IMR-90 (cell line): ENCODE measurements around the gene SCYL3. TPM values are rescaled to one million over a fixed set of nuclear protein-coding genes. Genes with fewer than 3 reads are reported as not detected.

Experiments
- ATAC-seq: fragments of 200-7000 bp; cut with Tn5 transposase; 2 replicates; pipeline ENCODE4 v1.9.1; 2020; ENCODE audit warnings: low read depth, mild to moderate bottlenecking, moderate library complexity
- BruUV-seq: library from RNA; stranded (reverse); fragments of 400-500 nt; replicated peaks from 2 replicates; lab custom pipeline; 2021; lab: Mats Ljungman, UMichigan
- CTCF ChIA-PET: fragments of 300-600 bp; formaldehyde crosslinking; extraction: SDS; loops from one replicate; lab custom pipeline; 2021; ENCODE audit warnings: antibody characterized with exemption; lab: Yijun Ruan, JAX
- POLR2A ChIA-PET: fragments of 300-600 bp; sonication (Branson Sonifier 250); formaldehyde crosslinking; loops from one replicate; lab custom pipeline; 2022; ENCODE audit warnings: antibody characterized with exemption; ENCODE audit not compliant: unreplicated experiment; lab: Charles Lee
- DNase-seq: peaks from one replicate; pipeline ENCODE4 v3.0.0; 2013
- H2AFZ ChIP-seq: replicated peaks from 2 replicates; pipeline ENCODE3; 2013; ENCODE audit warnings: low read length, mild to moderate bottlenecking; ENCODE audit not compliant: poor library complexity
- H2AK5ac ChIP-seq: 2 replicates; pipeline ENCODE4 v1.6.1; 2013; ENCODE audit warnings: low read depth, low read length, inconsistent platforms
- H2AK9ac ChIP-seq: replicated peaks from 2 replicates; pipeline ENCODE3; 2013; ENCODE audit warnings: mild to moderate bottlenecking, low read depth, low read length, moderate library complexity; ENCODE audit not compliant: poor library complexity
- H2BK120ac ChIP-seq: 2 replicates; pipeline ENCODE4 v1.6.1; 2013; ENCODE audit warnings: low read depth, low read length, inconsistent platforms
- H2BK15ac ChIP-seq: 3 replicates; pipeline ENCODE4 v1.6.1; 2013; ENCODE audit warnings: low read depth, low read length, inconsistent platforms
- H2BK20ac ChIP-seq: 2 replicates; pipeline ENCODE4 v1.6.1; 2013; ENCODE audit warnings: low read depth, mild to moderate bottlenecking, inconsistent platforms, low read length, moderate library complexity
- H2BK5ac ChIP-seq: 2 replicates; pipeline ENCODE4 v1.6.1; 2013; ENCODE audit warnings: mild to moderate bottlenecking, low read depth, low read length, inconsistent platforms; ENCODE audit not compliant: poor library complexity, severe bottlenecking
- H3K14ac ChIP-seq: replicated peaks from 2 replicates; pipeline ENCODE4 v1.6.1; 2013; ENCODE audit warnings: low read depth, low read length, inconsistent platforms
- H3K18ac ChIP-seq: 2 replicates; pipeline ENCODE4 v1.6.1; 2013; ENCODE audit warnings: low read depth, low read length, control low read depth
- H3K23ac ChIP-seq: 2 replicates; pipeline ENCODE4 v1.6.1; 2013; ENCODE audit warnings: low read depth, low read length, inconsistent platforms
- H3K27ac ChIP-seq: 2 replicates; pipeline ENCODE4 v1.5.1; 2013; ENCODE audit warnings: mild to moderate bottlenecking, control low read depth, low read length; ENCODE audit not compliant: insufficient read depth
- H3K27me3 ChIP-seq: 2 replicates; pipeline ENCODE4 v1.6.1; 2013; ENCODE audit warnings: low read length; ENCODE audit not compliant: control insufficient read depth, insufficient read depth
- H3K36me3 ChIP-seq: 2 replicates; pipeline ENCODE4 v1.6.1; 2013; ENCODE audit warnings: low read length, mixed read lengths; ENCODE audit not compliant: control insufficient read depth, insufficient read depth
- H3K4ac ChIP-seq: 2 replicates; pipeline ENCODE4 v1.6.1; 2013; ENCODE audit warnings: low read depth, low read length, inconsistent platforms
- H3K4me1 ChIP-seq: 2 replicates; pipeline ENCODE4 v1.6.1; 2013; ENCODE audit warnings: low read length, mixed read lengths; ENCODE audit not compliant: control insufficient read depth, insufficient read depth
- H3K4me2 ChIP-seq: 2 replicates; pipeline ENCODE4 v1.6.1; 2013; ENCODE audit warnings: low read depth, mild to moderate bottlenecking, control low read depth, low read length, moderate library complexity
- H3K4me3 ChIP-seq: 2 replicates; pipeline ENCODE4 v1.5.1; 2013; ENCODE audit warnings: low read depth, mild to moderate bottlenecking, control low read depth, low read length, moderate library complexity; ENCODE audit not compliant: insufficient read depth
- H3K56ac ChIP-seq: 2 replicates; pipeline ENCODE4 v1.6.1; 2013; ENCODE audit warnings: low read length, inconsistent platforms; ENCODE audit not compliant: insufficient read depth; ENCODE audit errors: extremely low read depth
- H3K79me1 ChIP-seq, 2 experiments: 2 replicates each; pipeline ENCODE4 v1.6.1; 2013; ENCODE audit warnings: low read length in 2 of 2, inconsistent platforms in 1 of 2, low read depth in 1 of 2
- H3K9ac ChIP-seq: 2 replicates; pipeline ENCODE4 v1.6.1; 2013; ENCODE audit warnings: low read depth, low read length, control low read depth
- H3K9me1 ChIP-seq: 2 replicates; pipeline ENCODE4 v1.6.1; 2013; ENCODE audit warnings: low read length, inconsistent platforms; ENCODE audit not compliant: insufficient read depth
- H3K9me3 ChIP-seq: 2 replicates; pipeline ENCODE4 v1.6.1; 2013; ENCODE audit warnings: low read length; ENCODE audit not compliant: control insufficient read depth, insufficient read depth
- H4K20me1 ChIP-seq: 2 replicates; pipeline ENCODE4 v1.6.1; 2013; ENCODE audit warnings: low read length, inconsistent platforms; ENCODE audit not compliant: insufficient read depth
- H4K5ac ChIP-seq: 2 replicates; pipeline ENCODE4 v1.6.1; 2013; ENCODE audit warnings: mild to moderate bottlenecking, low read depth, low read length, control low read depth
- H4K8ac ChIP-seq, 2 experiments: 2 replicates each; pipeline ENCODE4 v1.6.1; 2013; ENCODE audit warnings: low read depth in 2 of 2, low read length in 2 of 2, control low read depth in 1 of 2, inconsistent platforms in 1 of 2
- H4K91ac ChIP-seq: 2 replicates; pipeline ENCODE4 v1.6.1; 2013; ENCODE audit warnings: low read depth, low read length, inconsistent platforms; ENCODE audit not compliant: insufficient read depth
- BHLHE40 ChIP-seq: fragments of 150-350 bp; IDR thresholded peaks from 2 replicates; pipeline ENCODE4 v1.6.1; 2016; ENCODE audit warnings: mild to moderate bottlenecking, low read depth, low read length
- CEBPB ChIP-seq: IDR thresholded peaks from 2 replicates; pipeline ENCODE4 v1.6.1; 2012; ENCODE audit warnings: low read depth, low read length, improper control_type of control experiment
- CHD1 ChIP-seq: IDR thresholded peaks from 2 replicates; pipeline ENCODE4 v1.6.1; 2012; ENCODE audit warnings: low read depth, low read length, improper control_type of control experiment
- CTCF ChIP-seq: conservative IDR thresholded peaks from 2 replicates; pipeline ENCODE4 v1.5.1; 2012; ENCODE audit warnings: mild to moderate bottlenecking, low read depth, low read length, improper control_type of control experiment
- ELK1 ChIP-seq: fragments of 150-350 bp; IDR thresholded peaks from 2 replicates; pipeline ENCODE4 v1.6.1; 2016; ENCODE audit warnings: low read depth, mild to moderate bottlenecking, low read length, moderate library complexity, borderline replicate concordance
- FOS ChIP-seq: fragments of 150-350 bp; IDR thresholded peaks from 2 replicates; pipeline ENCODE4 v1.6.1; 2016; ENCODE audit warnings: low read depth, low read length
- MAFK ChIP-seq: IDR thresholded peaks from 2 replicates; pipeline ENCODE4 v1.6.1; 2012; ENCODE audit warnings: low read depth, low read length, improper control_type of control experiment
- MAZ ChIP-seq: IDR thresholded peaks from 2 replicates; pipeline ENCODE4 v1.6.1; 2012; ENCODE audit warnings: low read depth, mild to moderate bottlenecking, low read length, improper control_type of control experiment, moderate library complexity, borderline replicate concordance
- MXI1 ChIP-seq: IDR thresholded peaks from 2 replicates; pipeline ENCODE4 v1.6.1; 2012; ENCODE audit warnings: low read depth, mild to moderate bottlenecking, low read length, moderate library complexity, borderline replicate concordance
- NFE2L2 ChIP-seq: fragments of 150-350 bp; IDR thresholded peaks from 2 replicates; pipeline ENCODE4 v1.6.1; 2016; ENCODE audit warnings: low read depth, mild to moderate bottlenecking, low read length
- POLR2A ChIP-seq: IDR thresholded peaks from 2 replicates; pipeline ENCODE4 v1.6.1; 2012; ENCODE audit warnings: mild to moderate bottlenecking, low read depth, low read length
- RAD21 ChIP-seq: IDR thresholded peaks from 2 replicates; pipeline ENCODE4 v1.6.1; 2012; ENCODE audit warnings: low read length, improper control_type of control experiment
- RCOR1 ChIP-seq: IDR thresholded peaks from 2 replicates; pipeline ENCODE4 v1.6.1; 2012; ENCODE audit warnings: mild to moderate bottlenecking, low read length, improper control_type of control experiment; ENCODE audit not compliant: insufficient replicate concordance
- RFX5 ChIP-seq: IDR thresholded peaks from 2 replicates; pipeline ENCODE4 v1.8.0; 2012; ENCODE audit warnings: low read depth, mild to moderate bottlenecking, low read length, moderate library complexity
- SMC3 ChIP-seq: fragments of 150-350 bp; IDR thresholded peaks from 2 replicates; pipeline ENCODE4 v1.6.1; 2016; ENCODE audit warnings: low read depth, mild to moderate bottlenecking, antibody characterized with exemption, low read length, moderate library complexity
- USF2 ChIP-seq: fragments of 150-350 bp; IDR thresholded peaks from 2 replicates; pipeline ENCODE4 v1.6.1; 2017; ENCODE audit warnings: mild to moderate bottlenecking, antibody characterized with exemption, low read length, low read depth
- WGBS, 2 experiments: methylation state at CpG; one replicate each; pipeline versions ENCODE4 v1.1.5 to v1.1.7; 2013; ENCODE audit warnings: missing lambda C conversion rate in 2 of 2; ENCODE audit not compliant: insufficient read length in 1 of 2; ENCODE audit errors: extremely low coverage in 2 of 2; 5-methylcytosine and 5-hydroxymethylcytosine counted together
- dilution Hi-C: fragments of 300-500 bp; cut with HindIII; formaldehyde crosslinking; loops from one replicate; pipeline ENCODE4 v1.14.3; 2018; ENCODE audit warnings: low sequenced_read_pairs; ENCODE audit not compliant: unreplicated experiment
- in situ Hi-C: fragments of 300-500 bp; cut with MboI; formaldehyde crosslinking; loops from 3 replicates; pipeline ENCODE4 v1.14.3; 2019; ENCODE audit warnings: low sequenced_read_pairs, inconsistent platforms, mixed read lengths
- intact Hi-C: fragments of 100-400 bp; cut with micrococcal nuclease; formaldehyde crosslinking; loops from 2 replicates; pipeline ENCODE4 v1.10.0; 2022
- polyA plus RNA-seq, 3 experiments: library from polyadenylated mRNA; depleted of rRNA; stranded (reverse); fragments of >200 nt; gene quantifications; 2 replicates each; pipeline ENCODE4 v1.2.3, GENCODE V29; 2012; ENCODE audit warnings: low replicate concordance in 1 of 3
- total RNA-seq: library from RNA; depleted of rRNA; stranded (reverse); fragments of >200 nt; gene quantifications from 2 replicates; pipeline ENCODE4 v1.2.3, GENCODE V29; 2012

The SCYL3 gene
- total and polyA plus RNA-seq, 2 of the 4 experiments (the other 2 are of a cell fraction) = 3.9 to 8.4 TPM

GRCh38 chr1:169931795-169932231 lies 38.1 kb upstream of the SCYL3 start:
- POLR2A ChIA-PET = no interaction called here
- Histone ChIP-seq H4K5ac (no peak overlapping the region), H3K4me3 (no peak overlapping the region), H3K27ac (no peak overlapping the region), H2BK120ac (no peak overlapping the region), H2BK20ac (no peak overlapping the region), H4K91ac (no peak overlapping the region), H3K18ac (no peak overlapping the region), H3K4me2 (no peak overlapping the region), H3K23ac (no peak overlapping the region), H3K9me1 (no peaks in the 10 kb centered on the region), H3K56ac (no peak overlapping the region), H2AK9ac (no peak overlapping the region), H4K20me1 (no peaks in the 10 kb centered on the region), H3K14ac (no peak overlapping the region), H3K4me1 (peaks cover 2% of the 10 kb centered on the region), H2AK5ac (no peak overlapping the region), H3K79me1 (no peaks in the 10 kb centered on the region), H2BK5ac (no peak overlapping the region), H4K8ac (no peak overlapping the region), H3K36me3 (no peaks in the 10 kb centered on the region), H3K9ac (no peak overlapping the region), H3K27me3 (no peaks in the 10 kb centered on the region), H2AFZ (no peak overlapping the region), H3K9me3 (no peaks in the 10 kb centered on the region), H3K4ac (no peak overlapping the region), H2BK15ac (no peak overlapping the region)
- in situ Hi-C loops = loop anchor here (25.0 kb wide), 2 partner anchors 730 to 830 kb away; partner anchors contain the start of gene PRRX1
- TF ChIP-seq SMC3 = no peak
- no peak for TF ChIP-seq USF2
- TF ChIP-seq POLR2A = no peak
- no peak for TF ChIP-seq RAD21
- TF ChIP-seq ELK1 = no peak
- TF ChIP-seq CHD1 = no peak
- TF ChIP-seq MAZ = no peak
- TF ChIP-seq NFE2L2 = no peak
- no peak for TF ChIP-seq MAFK
- TF ChIP-seq RCOR1 = no peak
- TF ChIP-seq BHLHE40 = no peak
- no peak for TF ChIP-seq CEBPB
- TF ChIP-seq FOS = no peak
- TF ChIP-seq MXI1 = no peak
- no peak for TF ChIP-seq RFX5
- no peak for TF ChIP-seq CTCF
- DNase-seq (peak; percentile 29), ATAC-seq (peak; percentile 72)
- dilution Hi-C loops = no loop called here
- BruUV-seq = no TSS peak
- intact Hi-C loops = no loop called here
- CTCF ChIA-PET = no interaction called here
- no CpG with 5 or more reads among the region's 1 CpG for WGBS, 2 experiments
